Activated CD4-positive, alpha-beta T cell treated with anti-CD3 and anti-CD28 coated beads, Interleukin-2, amount 10 ng/mL, durations not matched to agents 24 days and 14 days (primary cell): ENCODE measurements around the gene EDEM1. TPM values are rescaled to one million over a fixed set of nuclear protein-coding genes. Genes with fewer than 3 reads are reported as not detected.
"Not testable (repeated sequence)": the region's sequence is repeated elsewhere in the genome, so short reads cannot be mapped to it uniquely, and the experiment has no call there.

ENCODE experiments used
- DNase-seq: peaks from one replicate; pipeline ENCODE4 v3.0.0; 2022
- H3K27ac Mint-ChIP-seq: one replicate; pipeline ENCODE4 v1.8.0; 2022; ENCODE audit warnings: mild to moderate bottlenecking, mixed read lengths
- H3K27me3 Mint-ChIP-seq: one replicate; pipeline ENCODE4 v1.8.0; 2022; ENCODE audit warnings: mixed read lengths
- H3K36me3 Mint-ChIP-seq: one replicate; pipeline ENCODE4 v1.8.0; 2022; ENCODE audit warnings: low read depth, mild to moderate bottlenecking, mixed read lengths
- H3K4me1 Mint-ChIP-seq: one replicate; pipeline ENCODE4 v1.8.0; 2021; ENCODE audit warnings: mixed read lengths
- H3K4me3 Mint-ChIP-seq: one replicate; pipeline ENCODE4 v1.8.0; 2022; ENCODE audit warnings: mild to moderate bottlenecking, moderate library complexity, mixed read lengths
- H3K9me3 Mint-ChIP-seq: one replicate; pipeline ENCODE4 v1.8.0; 2021; ENCODE audit warnings: mixed read lengths
- intact Hi-C: fragments of 100-400 bp; cut with micrococcal nuclease; formaldehyde crosslinking; loops from one replicate; pipeline ENCODE4 v1.15.1; 2023
- total RNA-seq: library from RNA; stranded (reverse); gene quantifications from 2 replicates; pipeline ENCODE4 v1.2.3, GENCODE V29; 2022

Gene EDEM1
- total RNA-seq, 1 donor from 2014 or later: 167 TPM

GRCh38 chr3:5239602-5240001 is 52.1 kb downstream of the EDEM1 start:
- intact Hi-C loops: no loop called here
- H3K9me3 Mint-ChIP-seq: peaks cover 14% of the 10 kb centered on the region
- no peak for DNase-seq
- no peaks in the 10 kb centered on the region for H3K4me1 Mint-ChIP-seq
- no peak overlapping the region for H3K27ac Mint-ChIP-seq
- H3K4me3 Mint-ChIP-seq: no peak overlapping the region
- no peaks in the 10 kb centered on the region for H3K36me3 Mint-ChIP-seq
- no peaks in the 10 kb centered on the region for H3K27me3 Mint-ChIP-seq

GRCh38 chr3:5240740-5241139 is 53.2 kb downstream of the EDEM1 start:
- Mint-ChIP-seq H3K27me3 (no peaks in the 10 kb centered on the region), H3K27ac (no peak overlapping the region), H3K4me1 (peaks cover 2% of the 10 kb centered on the region), H3K4me3 (no peak overlapping the region), H3K9me3 (peaks cover 14% of the 10 kb centered on the region), H3K36me3 (no peaks in the 10 kb centered on the region)
- DNase-seq: no peak
- intact Hi-C loops: no loop called here

- H3K4me3 Mint-ChIP-seq, H3K4me1 Mint-ChIP-seq, H3K27ac Mint-ChIP-seq, DNase-seq, intact Hi-C loops, H3K36me3 Mint-ChIP-seq, H3K27me3 Mint-ChIP-seq: not testable (repeated sequence)
- peaks cover 14% of the 10 kb centered on the region for H3K9me3 Mint-ChIP-seq
Observed at GRCh38 chr3:5242785-5243184, 55.3 kb downstream of the EDEM1 start.

GRCh38 chr3:5245927-5246326 is 58.4 kb downstream of the EDEM1 start:
- no peak for DNase-seq
- intact Hi-C loops: no loop called here
- Mint-ChIP-seq H3K27me3 (no peaks in the 10 kb centered on the region), H3K9me3 (peaks cover 14% of the 10 kb centered on the region), H3K4me3 (no peak overlapping the region), H3K27ac (no peak overlapping the region), H3K36me3 (no peaks in the 10 kb centered on the region), H3K4me1 (peaks cover 5% of the 10 kb centered on the region)

- no peak overlapping the region for H3K4me3 Mint-ChIP-seq
- intact Hi-C loops: no loop called here
- DNase-seq: no peak
- peaks cover 5% of the 10 kb centered on the region for H3K4me1 Mint-ChIP-seq
- H3K27me3 Mint-ChIP-seq: no peaks in the 10 kb centered on the region
- H3K9me3 Mint-ChIP-seq: peaks cover 7% of the 10 kb centered on the region
- no peak overlapping the region for H3K27ac Mint-ChIP-seq
- no peaks in the 10 kb centered on the region for H3K36me3 Mint-ChIP-seq
Observed at GRCh38 chr3:5248822-5249221, 61.3 kb downstream of the EDEM1 start.

- Mint-ChIP-seq H3K9me3 (no peaks in the 10 kb centered on the region), H3K36me3 (no peaks in the 10 kb centered on the region), H3K4me1 (peaks cover 4% of the 10 kb centered on the region), H3K27ac (no peak overlapping the region), H3K4me3 (no peak overlapping the region), H3K27me3 (no peaks in the 10 kb centered on the region)
- DNase-seq: no peak
- intact Hi-C loops: no loop called here
Observed at GRCh38 chr3:5250467-5251195, 63.1 kb downstream of the EDEM1 start.

GRCh38 chr3:5251196-5251583 is 63.7 kb downstream of the EDEM1 start:
- Mint-ChIP-seq H3K9me3 (no peaks in the 10 kb centered on the region), H3K36me3 (no peaks in the 10 kb centered on the region), H3K4me1 (no peaks in the 10 kb centered on the region), H3K4me3 (no peak overlapping the region), H3K27me3 (peaks cover 2% of the 10 kb centered on the region), H3K27ac (no peak overlapping the region)
- intact Hi-C loops: no loop called here
- DNase-seq: no peak

- no peak overlapping the region for H3K27ac Mint-ChIP-seq
- intact Hi-C loops: no loop called here
- H3K4me1 Mint-ChIP-seq: no peaks in the 10 kb centered on the region
Observed at GRCh38 chr3:5252131-5252530, 64.6 kb downstream of the EDEM1 start.

GRCh38 chr3:5254281-5255048 is 67.0 kb downstream of the EDEM1 start:
- intact Hi-C loops: no loop called here
- Mint-ChIP-seq H3K27me3 (peaks cover 2% of the 10 kb centered on the region), H3K27ac (no peak overlapping the region), H3K4me3 (no peak overlapping the region), H3K9me3 (no peaks in the 10 kb centered on the region), H3K4me1 (no peaks in the 10 kb centered on the region), H3K36me3 (no peaks in the 10 kb centered on the region)
- DNase-seq: no peak

More at GRCh38 chr3:5252131-5252530, 64.6 kb downstream of the EDEM1 start:
- H3K4me3 Mint-ChIP-seq: no peak overlapping the region
- H3K36me3 Mint-ChIP-seq: no peaks in the 10 kb centered on the region
- H3K27me3 Mint-ChIP-seq: peaks cover 2% of the 10 kb centered on the region
- no peaks in the 10 kb centered on the region for H3K9me3 Mint-ChIP-seq
- DNase-seq: no peak

- H3K4me1 Mint-ChIP-seq: no peaks in the 10 kb centered on the region
- H3K36me3 Mint-ChIP-seq: no peaks in the 10 kb centered on the region
- no peaks in the 10 kb centered on the region for H3K9me3 Mint-ChIP-seq
- H3K27ac Mint-ChIP-seq: no peak overlapping the region
- H3K4me3 Mint-ChIP-seq: no peak overlapping the region
- no peak for DNase-seq
- peaks cover 2% of the 10 kb centered on the region for H3K27me3 Mint-ChIP-seq
- intact Hi-C loops: no loop called here
Observed at GRCh38 chr3:5255404-5256344, 68.2 kb downstream of the EDEM1 start.

- no peaks in the 10 kb centered on the region for H3K36me3 Mint-ChIP-seq
- H3K4me3 Mint-ChIP-seq: no peak overlapping the region
- no peaks in the 10 kb centered on the region for H3K4me1 Mint-ChIP-seq
- DNase-seq: no peak
- intact Hi-C loops: no loop called here
- H3K9me3 Mint-ChIP-seq: no peaks in the 10 kb centered on the region
- no peak overlapping the region for H3K27ac Mint-ChIP-seq
- peaks cover 2% of the 10 kb centered on the region for H3K27me3 Mint-ChIP-seq
Observed at GRCh38 chr3:5258526-5258925, 71.0 kb downstream of the EDEM1 start.

- H3K27ac Mint-ChIP-seq: no peak overlapping the region
- intact Hi-C loops: no loop called here
- no peaks in the 10 kb centered on the region for H3K4me1 Mint-ChIP-seq
- H3K4me3 Mint-ChIP-seq: no peak overlapping the region
- H3K27me3 Mint-ChIP-seq: peaks cover 2% of the 10 kb centered on the region
- DNase-seq: no peak
- H3K36me3 Mint-ChIP-seq: no peaks in the 10 kb centered on the region
- H3K9me3 Mint-ChIP-seq: no peaks in the 10 kb centered on the region
Observed at GRCh38 chr3:5260992-5261501, 73.5 kb downstream of the EDEM1 start.

GRCh38 chr3:5262507-5262906 is 75.0 kb downstream of the EDEM1 start:
- no peak for DNase-seq
- Mint-ChIP-seq H3K27me3 (peaks cover 6% of the 10 kb centered on the region), H3K27ac (no peak overlapping the region), H3K36me3 (no peaks in the 10 kb centered on the region), H3K4me3 (no peak overlapping the region), H3K9me3 (no peaks in the 10 kb centered on the region), H3K4me1 (no peaks in the 10 kb centered on the region)
- intact Hi-C loops: no loop called here
